ENCODE data around the gene CNBP. TPM values are rescaled to one million over a fixed set of nuclear protein-coding genes. Genes with fewer than 3 reads are reported as not detected.

Gene CNBP
- total and polyA plus RNA-seq, 10 of the 15 experiments (the other 5 are each of a cell fraction or from before 2014, with no cell fraction given) = 300 to 719 (median 439) TPM

DNA sequence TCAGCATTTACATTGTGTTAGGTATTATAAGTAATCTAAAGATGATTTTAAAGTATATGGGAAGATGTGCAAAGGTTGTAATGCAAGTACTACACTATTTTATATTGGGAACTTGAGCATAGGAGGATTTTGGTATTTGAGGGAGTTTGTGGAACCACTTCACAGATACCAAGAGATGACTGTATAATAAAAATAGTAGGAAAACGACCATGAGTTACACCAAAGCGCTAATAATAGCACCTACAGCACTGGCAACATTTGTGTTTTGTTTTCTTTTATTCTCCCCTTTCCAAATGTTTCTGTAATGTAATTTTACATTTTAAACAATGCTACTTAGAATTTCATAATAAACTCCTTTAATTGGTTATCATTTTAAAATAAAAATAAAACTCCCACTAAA, 10.5 kb downstream of the CNBP start:
- H3K4me3 ChIP-seq = no peak overlapping the region
- FAIRE-seq = no peak

More for the DNA sequence above, 10.5 kb downstream of the CNBP start:
- no TSS peak for BruUV-seq (replicated peaks)
- no peaks in the 10 kb centered on the region for H3K4me1 ChIP-seq (ENCODE audit: control insufficient read depth, insufficient read depth, low read length)
- H3K27ac ChIP-seq (ENCODE audit: control insufficient read depth, insufficient read depth) = no peak overlapping the region
- H3K9ac ChIP-seq (ENCODE audit: control insufficient read depth, insufficient read depth, low read length) = no peak overlapping the region
- H3K79me2 ChIP-seq (ENCODE audit: control insufficient read depth, insufficient read depth, low read length) = peaks cover 55% of the 10 kb centered on the region
- intact Hi-C loops (cut with micrococcal nuclease; ENCODE audit: unreplicated experiment) = no loop called here
- ChIA-PET SMC1A (ENCODE audit: uncharacterized antibody, unreplicated experiment) (interaction anchor here (0.9 to 1.5 kb wide), 2 partner anchors 11 to 13 kb away, joined by 3 to 8 read pairs; no protein-coding TSS in a partner anchor), CTCF (interaction anchor here (3.0 kb wide), 1 partner anchor 11 kb away, joined by 16 read pairs; no protein-coding TSS in a partner anchor), POLR2A (no interaction called here), RAD21 (ENCODE audit: unreplicated experiment) (no interaction called here)
- no peak overlapping the region for H3K4me2 ChIP-seq (ENCODE audit: control insufficient read depth, insufficient read depth)
- H4K20me1 ChIP-seq (ENCODE audit: control insufficient read depth, insufficient read depth) = 0 out of 2 replicates have a peak, but pooled peaks cover 2% of the 10 kb centered on the region
- no peak for ATAC-seq
- H3K27me3 ChIP-seq (replicated peaks in 1 of 2; ENCODE audit: control insufficient read depth in 2 of 2, insufficient read depth in 2 of 2, low read length in 1 of 2) = no peaks in the 10 kb centered on the region
- WGBS (ENCODE audit: insufficient coverage, insufficient replicate concordance, low lambda C conversion rate, missing lambda C conversion rate) = 88% methylated on average over 2 of the region's 2 CpGs
- peaks cover 10 to 21% of the 10 kb centered on the region in 2 experiments for H3K36me3 ChIP-seq (ENCODE audit: control insufficient read depth in 2 of 2, insufficient read depth in 2 of 2, low read length in 1 of 2)
- no peaks in the 10 kb centered on the region for H3K9me3 ChIP-seq (replicated peaks; ENCODE audit: control insufficient read depth, insufficient read depth, low read length)
- no peak for DNase-seq (ENCODE audit: low read depth, low spot score)
- in situ Hi-C loops (cut with MboI) = no loop called here
- no peak overlapping the region for H2AFZ ChIP-seq (ENCODE audit: control insufficient read depth, low read depth, low read length)
- TF ChIP-seq HDAC6 (IDR thresholded peaks at IDR 0.05; ENCODE audit: unreplicated experiment) = no peak
- no peak for TF ChIP-seq POU2F2 (IDR thresholded peaks at IDR 0.05; ENCODE audit: borderline replicate concordance, low read depth, low read length)
- TF ChIP-seq FOXK2 (IDR thresholded peaks at IDR 0.05) = no peak
- no peak for TF ChIP-seq NRF1 (conservative IDR thresholded peaks at IDR 0.05; ENCODE audit: low read depth, low read length)
- TF ChIP-seq IKZF1 (conservative IDR thresholded peaks at IDR 0.05) = no peak
- TF ChIP-seq SREBF2 (IDR thresholded peaks at IDR 0.05; ENCODE audit: low read length) = no peak
- no peak for TF ChIP-seq TCF3 (IDR thresholded peaks at IDR 0.05; ENCODE audit: borderline replicate concordance, insufficient read depth, low read depth, low read length)
- TF ChIP-seq BRCA1 (IDR thresholded peaks at IDR 0.05; ENCODE audit: low read depth, low read length) = no peak
- TF ChIP-seq, protein P1, sequence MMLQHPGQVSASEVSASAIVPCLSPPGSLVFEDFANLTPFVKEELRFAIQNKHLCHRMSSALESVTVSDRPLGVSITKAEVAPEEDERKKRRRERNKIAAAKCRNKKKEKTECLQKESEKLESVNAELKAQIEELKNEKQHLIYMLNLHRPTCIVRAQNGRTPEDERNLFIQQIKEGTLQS (IDR thresholded peaks at IDR 0.05; ENCODE audit: borderline replicate concordance, extremely low read depth, low read depth, low read length) = no peak
- TF ChIP-seq NFYB (IDR thresholded peaks at IDR 0.05; ENCODE audit: insufficient read depth, low read depth, low read length) = no peak
- TF ChIP-seq, protein P2, sequence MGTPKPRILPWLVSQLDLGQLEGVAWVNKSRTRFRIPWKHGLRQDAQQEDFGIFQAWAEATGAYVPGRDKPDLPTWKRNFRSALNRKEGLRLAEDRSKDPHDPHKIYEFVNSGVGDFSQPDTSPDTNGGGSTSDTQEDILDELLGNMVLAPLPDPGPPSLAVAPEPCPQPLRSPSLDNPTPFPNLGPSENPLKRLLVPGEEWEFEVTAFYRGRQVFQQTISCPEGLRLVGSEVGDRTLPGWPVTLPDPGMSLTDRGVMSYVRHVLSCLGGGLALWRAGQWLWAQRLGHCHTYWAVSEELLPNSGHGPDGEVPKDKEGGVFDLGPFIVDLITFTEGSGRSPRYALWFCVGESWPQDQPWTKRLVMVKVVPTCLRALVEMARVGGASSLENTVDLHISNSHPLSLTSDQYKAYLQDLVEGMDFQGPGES (IDR thresholded peaks at IDR 0.05) = no peak
- TF ChIP-seq MTA2 (IDR thresholded peaks at IDR 0.05; ENCODE audit: low read depth) = no peak
- TF ChIP-seq WRNIP1 (IDR thresholded peaks at IDR 0.05; ENCODE audit: borderline replicate concordance, low read depth, low read length) = no peak
- no peak for TF ChIP-seq ZZZ3 (IDR thresholded peaks at IDR 0.05; ENCODE audit: control insufficient read depth, insufficient read length, low read depth)
- TF ChIP-seq GATAD2B (conservative IDR thresholded peaks at IDR 0.05; ENCODE audit: low read depth) = no peak

All from GM12878 (cell line).